HEK293 (cell line): Measurements from ENCODE around the gene ATP5F1D.

Experiments
- HOXA7 ChIP-seq: sonication (generic); formaldehyde crosslinking; IDR thresholded peaks from 2 replicates; pipeline ENCODE4 v1.8.1; 2022; ENCODE audit warnings: missing genetic modification reagents, borderline replicate concordance
- KLF7 ChIP-seq: fragments of 450-650 bp; formaldehyde crosslinking; IDR thresholded peaks from 2 replicates; pipeline ENCODE4 v1.5.1; 2016; ENCODE audit warnings: missing biosample characterization, missing genetic modification characterization, borderline replicate concordance
- MZF1 ChIP-seq: fragments of 450-650 bp; formaldehyde crosslinking; IDR thresholded peaks from 2 replicates; pipeline ENCODE4 v1.5.1; 2017; ENCODE audit warnings: missing biosample characterization, missing genetic modification characterization, borderline replicate concordance
- OVOL3 ChIP-seq: fragments of 450-650 bp; formaldehyde crosslinking; IDR thresholded peaks from 2 replicates; pipeline ENCODE4 v1.5.1; 2016; ENCODE audit warnings: missing biosample characterization, missing genetic modification characterization
- PRDM1 ChIP-seq: fragments of 450-650 bp; formaldehyde crosslinking; IDR thresholded peaks from 2 replicates; pipeline ENCODE4; 2016; ENCODE audit warnings: missing biosample characterization, missing genetic modification characterization
- RBAK ChIP-seq: fragments of 450-650 bp; formaldehyde crosslinking; IDR thresholded peaks from 2 replicates; pipeline ENCODE4 v1.5.1; 2016; ENCODE audit warnings: missing biosample characterization, missing genetic modification characterization
- SP3 ChIP-seq: fragments of 450-650 bp; formaldehyde crosslinking; IDR thresholded peaks from 2 replicates; pipeline ENCODE4 v1.5.1; 2016; ENCODE audit warnings: missing biosample characterization, missing genetic modification characterization
- YY1 ChIP-seq: fragments of 450-650 bp; formaldehyde crosslinking; IDR thresholded peaks from 2 replicates; pipeline ENCODE4 v1.5.1; 2018; ENCODE audit warnings: missing biosample characterization, missing genetic modification characterization
- ZFP37 ChIP-seq: fragments of 450-650 bp; formaldehyde crosslinking; IDR thresholded peaks from 2 replicates; pipeline ENCODE4 v1.5.1; 2016; ENCODE audit warnings: missing biosample characterization, missing genetic modification characterization
- ZNF121 ChIP-seq: fragments of 450-650 bp; formaldehyde crosslinking; IDR thresholded peaks from 2 replicates; pipeline ENCODE4 v1.5.1; 2016; ENCODE audit warnings: missing biosample characterization, missing genetic modification characterization
- ZNF133 ChIP-seq: fragments of 450-650 bp; formaldehyde crosslinking; IDR thresholded peaks from 2 replicates; pipeline ENCODE4 v1.5.1; 2016; ENCODE audit warnings: missing biosample characterization, missing genetic modification characterization
- ZNF140 ChIP-seq: fragments of 450-650 bp; formaldehyde crosslinking; IDR thresholded peaks from 2 replicates; pipeline ENCODE4 v1.5.1; 2016; ENCODE audit warnings: missing biosample characterization, missing genetic modification characterization
- ZNF146 ChIP-seq: fragments of 450-650 bp; formaldehyde crosslinking; IDR thresholded peaks from 2 replicates; pipeline ENCODE4 v1.5.1; 2016; ENCODE audit warnings: missing biosample characterization, missing genetic modification characterization
- ZNF157 ChIP-seq: fragments of 450-650 bp; formaldehyde crosslinking; IDR thresholded peaks from 2 replicates; pipeline ENCODE4 v1.5.1; 2016; ENCODE audit warnings: missing biosample characterization, missing genetic modification characterization
- ZNF16 ChIP-seq: fragments of 450-650 bp; formaldehyde crosslinking; IDR thresholded peaks from 2 replicates; pipeline ENCODE4 v1.5.1; 2016; ENCODE audit warnings: low read depth, missing biosample characterization, missing genetic modification characterization
- ZNF169 ChIP-seq: fragments of 450-650 bp; formaldehyde crosslinking; IDR thresholded peaks from 2 replicates; pipeline ENCODE4 v1.5.1; 2016; ENCODE audit warnings: missing biosample characterization, missing genetic modification characterization
- ZNF184 ChIP-seq: fragments of 450-650 bp; IDR thresholded peaks from 2 replicates; pipeline ENCODE4 v1.5.1; 2018; ENCODE audit warnings: missing biosample characterization, mild to moderate bottlenecking, missing genetic modification characterization
- ZNF23 ChIP-seq: fragments of 450-650 bp; formaldehyde crosslinking; IDR thresholded peaks from 2 replicates; pipeline ENCODE4 v1.5.1; 2016; ENCODE audit warnings: missing biosample characterization, missing genetic modification characterization, borderline replicate concordance
- ZNF239 ChIP-seq: fragments of 450-650 bp; formaldehyde crosslinking; IDR thresholded peaks from 2 replicates; pipeline ENCODE4 v1.5.1; 2016; ENCODE audit warnings: missing biosample characterization, missing genetic modification characterization
- ZNF248 ChIP-seq: fragments of 450-650 bp; formaldehyde crosslinking; IDR thresholded peaks from 2 replicates; pipeline ENCODE4 v1.5.1; 2017; ENCODE audit warnings: missing biosample characterization, missing genetic modification characterization
- ZNF324 ChIP-seq: fragments of 450-650 bp; formaldehyde crosslinking; IDR thresholded peaks from 2 replicates; pipeline ENCODE4 v1.5.1; 2016; ENCODE audit warnings: missing biosample characterization, missing genetic modification characterization
- ZNF350 ChIP-seq: fragments of 450-650 bp; formaldehyde crosslinking; IDR thresholded peaks from 2 replicates; pipeline ENCODE4 v1.5.0; 2017; ENCODE audit warnings: missing biosample characterization, mild to moderate bottlenecking, missing genetic modification characterization
- ZNF37A ChIP-seq: fragments of 450-650 bp; IDR thresholded peaks from 2 replicates; pipeline ENCODE4 v1.5.1; 2018; ENCODE audit warnings: missing biosample characterization, missing genetic modification characterization
- ZNF433 ChIP-seq: fragments of 450-650 bp; formaldehyde crosslinking; IDR thresholded peaks from 2 replicates; pipeline ENCODE4 v1.5.1; 2016; ENCODE audit warnings: missing biosample characterization, missing genetic modification characterization, low read depth
- ZNF501 ChIP-seq: fragments of 450-650 bp; formaldehyde crosslinking; IDR thresholded peaks from 2 replicates; pipeline ENCODE4 v1.5.1; 2016; ENCODE audit warnings: missing biosample characterization, missing genetic modification characterization
- ZNF513 ChIP-seq: fragments of 450-650 bp; IDR thresholded peaks from 2 replicates; pipeline ENCODE4 v1.5.1; 2018; ENCODE audit warnings: missing biosample characterization, missing genetic modification characterization
- ZNF521 ChIP-seq: fragments of 450-650 bp; formaldehyde crosslinking; IDR thresholded peaks from 2 replicates; pipeline ENCODE4 v1.5.1; 2017; ENCODE audit warnings: missing biosample characterization, mild to moderate bottlenecking, missing genetic modification characterization
- ZNF549 ChIP-seq: fragments of 450-650 bp; IDR thresholded peaks from 2 replicates; pipeline ENCODE4 v1.5.1; 2018; ENCODE audit warnings: missing biosample characterization, missing genetic modification characterization, mild to moderate bottlenecking, inconsistent platforms, moderate library complexity
- ZNF555 ChIP-seq: fragments of 450-650 bp; formaldehyde crosslinking; conservative IDR thresholded peaks from 2 replicates; pipeline ENCODE4 v1.5.1; 2017; ENCODE audit warnings: missing biosample characterization, mild to moderate bottlenecking, missing genetic modification characterization, inconsistent platforms
- ZNF558 ChIP-seq: fragments of 450-650 bp; formaldehyde crosslinking; IDR thresholded peaks from 2 replicates; pipeline ENCODE4 v1.5.1; 2016; ENCODE audit warnings: missing biosample characterization, missing genetic modification characterization
- ZNF677 ChIP-seq: fragments of 450-650 bp; IDR thresholded peaks from 2 replicates; pipeline ENCODE4 v1.5.0; 2018; ENCODE audit warnings: missing biosample characterization, mild to moderate bottlenecking, missing genetic modification characterization, moderate library complexity
- ZNF707 ChIP-seq: fragments of 450-650 bp; formaldehyde crosslinking; IDR thresholded peaks from 2 replicates; pipeline ENCODE4 v1.5.1; 2016; ENCODE audit warnings: missing biosample characterization, missing genetic modification characterization
- ZNF776 ChIP-seq: fragments of 450-650 bp; formaldehyde crosslinking; IDR thresholded peaks from 2 replicates; pipeline ENCODE4 v1.5.0; 2017; ENCODE audit warnings: missing biosample characterization, missing genetic modification characterization, borderline replicate concordance
- ZNF837 ChIP-seq: fragments of 450-650 bp; formaldehyde crosslinking; IDR thresholded peaks from 2 replicates; pipeline ENCODE4 v1.5.1; 2016; ENCODE audit warnings: missing biosample characterization, missing genetic modification characterization
- ZXDB ChIP-seq: fragments of 450-650 bp; formaldehyde crosslinking; IDR thresholded peaks from 2 replicates; pipeline ENCODE4 v1.5.1; 2016; ENCODE audit warnings: missing biosample characterization, missing genetic modification characterization
- TF ChIP-seq, protein P1 (sequence below): fragments of 450-650 bp; formaldehyde crosslinking; IDR thresholded peaks from 2 replicates; pipeline ENCODE4 v1.5.1; 2016; ENCODE audit warnings: missing biosample characterization, missing genetic modification characterization
- TF ChIP-seq, protein P2 (sequence below): fragments of 450-650 bp; formaldehyde crosslinking; IDR thresholded peaks from 2 replicates; pipeline ENCODE4 v1.5.1; 2017; ENCODE audit warnings: missing biosample characterization, missing genetic modification characterization

The ATP5F1D gene

DNA sequence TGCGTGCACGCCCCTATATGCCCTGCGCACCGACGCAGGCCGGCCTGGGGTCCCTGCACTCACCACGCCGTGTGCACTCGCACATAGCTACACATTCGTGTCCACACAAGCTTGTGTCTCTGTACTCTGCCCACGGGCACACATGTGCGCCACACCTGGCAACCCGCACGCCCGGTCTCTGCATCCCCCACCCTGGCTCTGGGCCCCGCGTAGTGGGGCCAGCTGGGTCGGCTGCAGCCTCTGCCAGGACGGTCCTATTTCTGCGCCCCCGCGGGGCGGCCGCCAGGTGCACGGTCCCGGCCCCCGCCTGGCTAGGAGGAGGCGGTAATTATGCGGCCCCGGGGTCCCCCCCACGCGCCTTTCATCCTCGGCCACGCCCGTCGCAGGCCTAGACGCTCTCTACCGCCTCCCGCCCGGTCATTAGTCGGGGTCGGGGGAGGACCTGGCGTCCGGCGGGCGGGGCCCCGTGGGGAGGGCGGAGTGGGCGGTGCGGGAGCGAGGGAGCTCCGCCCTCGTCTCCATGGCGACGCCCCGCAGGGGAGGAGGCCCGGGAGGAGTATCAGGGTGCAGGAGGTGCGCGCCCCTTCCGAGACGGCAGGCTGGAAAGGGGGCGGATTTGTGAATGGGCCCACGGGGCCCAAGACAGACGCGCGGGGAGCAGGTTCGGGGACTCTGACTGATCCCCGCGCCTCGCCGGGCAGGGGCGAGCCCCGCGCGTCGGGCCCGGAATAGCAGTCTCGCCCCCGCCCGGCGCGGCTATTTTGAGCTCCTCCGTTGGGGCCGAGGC is 24.8 kb downstream of the ATP5F1D start (continued):
- TF ChIP-seq ZNF324 (tag by site-specific recombination) (no peak), ZNF521 (tag by site-specific recombination) (no peak), ZNF776 (tag by site-specific recombination) (no peak), ZNF837 (tag by site-specific recombination) (no peak; the same call in 1 of the 2 replicates), ZNF549 (tag by site-specific recombination) (no peak), ZNF677 (tag by site-specific recombination) (no peak), ZNF121 (tag by site-specific recombination) (no peak), ZNF239 (tag by site-specific recombination) (no peak), KLF7 (tag by site-specific recombination) (peak; percentile 87), YY1 (tag by site-specific recombination) (no peak), ZNF146 (tag by site-specific recombination) (no peak), ZNF501 (tag by site-specific recombination) (peak; percentile 28; the same call in 1 of the 2 replicates), ZNF350 (no peak), ZNF433 (tag by site-specific recombination) (no peak), SP3 (tag by site-specific recombination) (peak; percentile 98), ZNF23 (tag by site-specific recombination) (no peak), ZNF184 (tag by site-specific recombination) (no peak), ZNF707 (tag by site-specific recombination) (no peak), MZF1 (tag by site-specific recombination) (no peak), ZNF157 (no peak), ZNF513 (tag by site-specific recombination) (no peak), ZNF37A (tag by site-specific recombination) (no peak), ZFP37 (tag by site-specific recombination) (peak; percentile 55; the same call in 1 of the 2 replicates), ZXDB (tag by site-specific recombination) (peak; percentile 33), ZNF169 (tag by site-specific recombination) (no peak), HOXA7 (CRISPR knock-in tag) (no peak), ZNF555 (no peak), ZNF133 (tag by site-specific recombination) (no peak), PRDM1 (no peak), ZNF16 (tag by site-specific recombination) (no peak), ZNF140 (tag by site-specific recombination) (no peak), OVOL3 (no peak), ZNF248 (tag by site-specific recombination) (no peak), RBAK (tag by site-specific recombination) (no peak), ZNF558 (tag by site-specific recombination) (no peak)
- TF ChIP-seq, protein P1, sequence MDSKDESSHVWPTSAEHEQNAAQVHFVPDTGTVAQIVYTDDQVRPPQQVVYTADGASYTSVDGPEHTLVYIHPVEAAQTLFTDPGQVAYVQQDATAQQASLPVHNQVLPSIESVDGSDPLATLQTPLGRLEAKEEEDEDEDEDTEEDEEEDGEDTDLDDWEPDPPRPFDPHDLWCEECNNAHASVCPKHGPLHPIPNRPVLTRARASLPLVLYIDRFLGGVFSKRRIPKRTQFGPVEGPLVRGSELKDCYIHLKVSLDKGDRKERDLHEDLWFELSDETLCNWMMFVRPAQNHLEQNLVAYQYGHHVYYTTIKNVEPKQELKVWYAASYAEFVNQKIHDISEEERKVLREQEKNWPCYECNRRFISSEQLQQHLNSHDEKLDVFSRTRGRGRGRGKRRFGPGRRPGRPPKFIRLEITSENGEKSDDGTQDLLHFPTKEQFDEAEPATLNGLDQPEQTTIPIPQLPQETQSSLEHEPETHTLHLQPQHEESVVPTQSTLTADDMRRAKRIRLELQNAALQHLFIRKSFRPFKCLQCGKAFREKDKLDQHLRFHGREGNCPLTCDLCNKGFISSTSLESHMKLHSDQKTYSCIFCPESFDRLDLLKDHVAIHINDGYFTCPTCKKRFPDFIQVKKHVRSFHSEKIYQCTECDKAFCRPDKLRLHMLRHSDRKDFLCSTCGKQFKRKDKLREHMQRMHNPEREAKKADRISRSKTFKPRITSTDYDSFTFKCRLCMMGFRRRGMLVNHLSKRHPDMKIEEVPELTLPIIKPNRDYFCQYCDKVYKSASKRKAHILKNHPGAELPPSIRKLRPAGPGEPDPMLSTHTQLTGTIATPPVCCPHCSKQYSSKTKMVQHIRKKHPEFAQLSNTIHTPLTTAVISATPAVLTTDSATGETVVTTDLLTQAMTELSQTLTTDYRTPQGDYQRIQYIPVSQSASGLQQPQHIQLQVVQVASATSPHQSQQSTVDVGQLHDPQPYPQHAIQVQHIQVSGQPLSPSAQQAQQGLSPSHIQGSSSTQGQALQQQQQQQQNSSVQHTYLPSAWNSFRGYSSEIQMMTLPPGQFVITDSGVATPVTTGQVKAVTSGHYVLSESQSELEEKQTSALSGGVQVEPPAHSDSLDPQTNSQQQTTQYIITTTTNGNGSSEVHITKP, result peak; percentile 98
- TF ChIP-seq, protein P2, sequence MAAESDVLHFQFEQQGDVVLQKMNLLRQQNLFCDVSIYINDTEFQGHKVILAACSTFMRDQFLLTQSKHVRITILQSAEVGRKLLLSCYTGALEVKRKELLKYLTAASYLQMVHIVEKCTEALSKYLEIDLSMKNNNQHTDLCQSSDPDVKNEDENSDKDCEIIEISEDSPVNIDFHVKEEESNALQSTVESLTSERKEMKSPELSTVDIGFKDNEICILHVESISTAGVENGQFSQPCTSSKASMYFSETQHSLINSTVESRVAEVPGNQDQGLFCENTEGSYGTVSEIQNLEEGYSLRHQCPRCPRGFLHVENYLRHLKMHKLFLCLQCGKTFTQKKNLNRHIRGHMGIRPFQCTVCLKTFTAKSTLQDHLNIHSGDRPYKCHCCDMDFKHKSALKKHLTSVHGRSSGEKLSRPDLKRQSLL, result no peak
